WI38 (cell line): ENCODE data around the gene PRKCB.

Experiments used
- H3K4me3 ChIP-seq: 2 replicates; pipeline ENCODE4 v1.5.1; 2011; ENCODE audit warnings: low read depth, mild to moderate bottlenecking, control low read depth, low read length
- TF ChIP-seq, protein P1 (sequence below): IDR thresholded peaks from 2 replicates; pipeline ENCODE4 v1.5.1; 2012; ENCODE audit warnings: low read depth, mild to moderate bottlenecking, control low read depth, low read length

The PRKCB gene

GRCh38 chr16:24130494-24131085 is 294.8 kb downstream of the PRKCB start:
- H3K4me3 ChIP-seq, result no peak overlapping the region
- TF ChIP-seq, protein P1, sequence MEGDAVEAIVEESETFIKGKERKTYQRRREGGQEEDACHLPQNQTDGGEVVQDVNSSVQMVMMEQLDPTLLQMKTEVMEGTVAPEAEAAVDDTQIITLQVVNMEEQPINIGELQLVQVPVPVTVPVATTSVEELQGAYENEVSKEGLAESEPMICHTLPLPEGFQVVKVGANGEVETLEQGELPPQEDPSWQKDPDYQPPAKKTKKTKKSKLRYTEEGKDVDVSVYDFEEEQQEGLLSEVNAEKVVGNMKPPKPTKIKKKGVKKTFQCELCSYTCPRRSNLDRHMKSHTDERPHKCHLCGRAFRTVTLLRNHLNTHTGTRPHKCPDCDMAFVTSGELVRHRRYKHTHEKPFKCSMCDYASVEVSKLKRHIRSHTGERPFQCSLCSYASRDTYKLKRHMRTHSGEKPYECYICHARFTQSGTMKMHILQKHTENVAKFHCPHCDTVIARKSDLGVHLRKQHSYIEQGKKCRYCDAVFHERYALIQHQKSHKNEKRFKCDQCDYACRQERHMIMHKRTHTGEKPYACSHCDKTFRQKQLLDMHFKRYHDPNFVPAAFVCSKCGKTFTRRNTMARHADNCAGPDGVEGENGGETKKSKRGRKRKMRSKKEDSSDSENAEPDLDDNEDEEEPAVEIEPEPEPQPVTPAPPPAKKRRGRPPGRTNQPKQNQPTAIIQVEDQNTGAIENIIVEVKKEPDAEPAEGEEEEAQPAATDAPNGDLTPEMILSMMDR, result no peak

- TF ChIP-seq, protein P1, result no peak
- H3K4me3 ChIP-seq, result no peak overlapping the region
These were observed 295.5 kb downstream of the PRKCB start for GRCh38 chr16:24131294-24131693.

- TF ChIP-seq, protein P1, result no peak
- H3K4me3 ChIP-seq, result no peak overlapping the region
These were observed 296.4 kb downstream of the PRKCB start for GRCh38 chr16:24132048-24132796.

GRCh38 chr16:24132797-24133155 is 297.0 kb downstream of the PRKCB start:
- no peak overlapping the region for H3K4me3 ChIP-seq
- TF ChIP-seq, protein P1, result no peak

- TF ChIP-seq, protein P1, result no peak
- H3K4me3 ChIP-seq, result no peak overlapping the region
These were observed 300.1 kb downstream of the PRKCB start for GRCh38 chr16:24135624-24136565.

DNA sequence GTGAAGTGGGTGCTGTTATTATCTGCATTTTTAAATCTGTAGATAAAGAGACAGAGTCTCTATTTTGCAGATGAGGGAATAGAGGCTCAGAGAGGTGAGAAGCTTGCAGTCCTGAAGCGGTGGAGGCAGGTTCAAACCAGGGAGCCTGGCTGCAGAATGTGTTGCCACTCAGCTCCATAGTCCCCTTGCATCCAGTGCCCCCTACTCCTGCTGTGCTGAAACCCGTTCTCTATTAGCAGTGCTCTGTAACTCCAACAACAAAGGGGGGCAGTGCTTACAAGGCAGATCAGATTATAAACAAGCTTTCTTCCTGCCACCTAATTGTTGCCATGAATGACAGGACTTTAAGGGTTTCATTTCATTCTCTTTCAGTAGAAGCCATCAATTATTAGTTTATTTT is 302.2 kb downstream of the PRKCB start:
- TF ChIP-seq, protein P1, result no peak
- H3K4me3 ChIP-seq, result no peak overlapping the region
